HG03060 (cell line): ENCODE measurements around the gene MORC2.

Experiments used
- ATAC-seq: cut with Tn5 transposase; IDR thresholded peaks from one replicate; pipeline ENCODE4 v1.9.1; 2021; ENCODE audit warnings: low read depth, moderate number of reproducible peaks; ENCODE audit not compliant: unreplicated experiment

The MORC2 gene

DNA sequence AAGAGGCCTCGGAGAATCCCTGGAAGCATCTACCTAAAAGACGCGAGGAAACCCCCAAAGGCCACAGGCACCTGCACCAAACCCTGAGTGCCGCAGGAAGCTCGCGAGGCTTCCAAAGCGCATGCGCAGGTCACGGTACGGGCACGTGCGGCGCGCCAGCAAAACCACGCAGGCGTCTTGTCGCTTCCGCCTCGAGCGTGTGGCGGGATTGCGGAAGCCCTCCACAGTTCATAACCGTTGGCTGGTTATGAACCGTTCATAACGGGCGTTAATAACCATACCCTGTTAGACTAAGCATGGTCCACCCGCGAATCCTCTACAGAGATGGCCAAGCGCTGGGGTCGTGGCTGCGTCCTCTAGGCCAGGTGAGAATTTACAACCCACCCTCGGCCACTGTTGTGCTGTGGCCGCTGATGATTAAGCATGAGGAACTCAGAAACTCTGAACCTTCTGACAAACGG, 46.4 kb downstream of the MORC2 start:
- ATAC-seq, result no peak

DNA sequence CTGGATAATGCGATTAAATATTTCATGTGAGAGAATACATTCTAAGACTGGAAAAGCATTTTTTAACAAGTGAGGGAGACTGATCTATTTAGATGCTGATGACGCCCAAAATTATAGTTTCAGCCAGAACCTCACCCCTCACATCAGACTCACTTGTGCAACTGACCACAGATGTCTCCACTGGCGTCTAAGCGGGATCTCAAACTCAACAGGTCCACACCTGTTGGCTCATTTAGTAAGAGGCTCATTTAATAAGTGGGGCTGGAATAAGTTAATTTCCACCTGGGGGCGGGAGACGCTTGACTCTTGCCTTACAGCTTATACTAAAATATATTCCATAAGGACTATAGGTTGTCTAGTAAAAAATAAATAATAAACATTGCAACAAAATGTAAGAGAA, 47.5 kb downstream of the MORC2 start:
- ATAC-seq, result no peak

DNA sequence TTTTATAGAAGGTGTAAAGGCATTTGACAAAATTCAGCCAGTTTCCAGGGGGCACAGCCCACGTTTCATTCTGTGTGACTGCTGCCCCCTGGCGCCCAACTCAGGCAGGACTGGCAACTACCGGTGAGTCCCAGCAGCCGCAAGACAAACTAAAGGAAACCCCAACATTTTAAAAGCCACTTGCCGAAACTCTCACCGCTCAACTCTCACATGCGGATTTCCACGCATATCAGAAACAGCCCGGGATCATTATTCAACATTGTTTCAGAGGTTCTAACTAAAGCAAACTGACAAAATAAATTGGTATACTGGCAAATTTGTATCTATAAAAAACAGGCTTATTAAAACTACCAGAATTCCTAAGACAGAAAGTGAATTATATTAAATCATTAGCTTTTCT, 48.2 kb downstream of the MORC2 start:
- no peak for ATAC-seq

DNA sequence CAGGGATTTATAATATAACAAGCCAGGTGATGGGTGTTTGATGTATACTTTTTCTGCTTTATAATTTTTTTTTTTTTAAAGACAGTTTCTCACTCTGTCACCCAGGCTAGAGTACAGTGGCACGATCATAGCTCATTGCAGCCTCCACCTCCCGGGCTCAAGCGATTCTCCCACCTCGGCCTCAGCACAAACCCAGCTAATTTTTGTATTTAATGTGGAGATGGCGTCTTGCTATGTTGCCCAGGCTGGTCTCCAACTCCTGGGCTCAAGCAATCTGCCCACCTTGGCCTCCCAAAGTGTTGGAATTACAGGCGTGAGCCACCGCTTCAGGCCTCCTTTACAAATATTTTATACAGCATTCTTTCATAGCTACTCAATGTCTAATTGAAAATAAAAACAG, 48.6 kb downstream of the MORC2 start:
- no peak for ATAC-seq

DNA sequence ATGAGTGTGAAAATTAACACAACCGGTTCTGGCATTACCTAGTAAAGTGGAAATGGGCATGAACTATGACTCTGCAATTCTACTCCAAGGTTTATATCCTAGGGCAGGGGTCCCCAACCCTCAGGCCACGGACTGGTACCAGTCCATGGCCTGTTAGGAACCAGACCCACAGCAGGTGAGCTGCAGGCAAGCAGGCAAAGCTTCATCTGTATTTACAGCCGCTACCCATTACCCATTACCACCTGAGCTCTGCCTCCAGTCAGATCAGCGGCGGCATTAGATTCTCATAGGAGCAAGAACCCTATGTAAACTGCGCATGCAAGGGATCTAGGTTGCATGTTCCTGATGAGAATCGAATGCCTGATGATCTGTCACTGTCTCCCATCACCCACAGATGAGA, 49.8 kb downstream of the MORC2 start:
- ATAC-seq, result no peak

DNA sequence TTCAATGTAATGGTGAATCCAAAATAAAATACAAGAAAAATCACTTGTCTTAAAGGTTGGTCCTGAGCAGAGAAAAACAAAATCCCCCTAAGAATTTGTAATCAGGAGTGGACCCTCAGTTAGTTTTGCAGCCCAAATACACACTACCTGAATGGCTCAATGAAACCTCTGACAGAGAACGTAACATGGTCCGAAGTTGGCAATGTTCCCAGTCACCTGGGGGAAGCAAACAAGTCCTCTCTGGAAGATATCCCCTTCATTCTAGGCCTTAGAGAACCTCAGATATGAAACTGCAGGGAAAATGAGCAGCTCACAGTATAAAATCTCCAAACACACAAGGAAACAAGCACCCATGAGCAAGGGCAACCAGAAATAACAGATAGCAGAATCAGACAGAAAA, 58.2 kb downstream of the MORC2 start:
- no peak for ATAC-seq

DNA sequence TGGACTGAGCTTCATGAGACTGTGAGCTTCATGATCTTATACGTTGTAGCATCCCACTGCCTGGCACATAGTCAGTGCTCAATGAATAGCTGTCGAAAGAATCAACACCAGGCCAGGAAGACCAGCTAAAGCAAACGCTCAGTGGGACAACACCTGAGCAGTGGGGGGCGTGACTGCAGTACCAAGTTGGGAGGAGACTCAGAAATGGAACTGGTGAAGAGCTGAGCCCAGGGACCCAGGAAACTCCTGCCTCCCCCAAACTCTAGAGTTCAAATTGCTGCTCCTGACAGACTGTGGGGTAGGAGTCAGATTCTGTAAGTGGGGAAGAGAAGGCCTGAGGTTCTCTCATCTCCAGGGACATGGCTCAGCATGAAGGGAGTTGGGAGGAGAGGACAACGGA, 59.3 kb downstream of the MORC2 start:
- ATAC-seq, result no peak

DNA sequence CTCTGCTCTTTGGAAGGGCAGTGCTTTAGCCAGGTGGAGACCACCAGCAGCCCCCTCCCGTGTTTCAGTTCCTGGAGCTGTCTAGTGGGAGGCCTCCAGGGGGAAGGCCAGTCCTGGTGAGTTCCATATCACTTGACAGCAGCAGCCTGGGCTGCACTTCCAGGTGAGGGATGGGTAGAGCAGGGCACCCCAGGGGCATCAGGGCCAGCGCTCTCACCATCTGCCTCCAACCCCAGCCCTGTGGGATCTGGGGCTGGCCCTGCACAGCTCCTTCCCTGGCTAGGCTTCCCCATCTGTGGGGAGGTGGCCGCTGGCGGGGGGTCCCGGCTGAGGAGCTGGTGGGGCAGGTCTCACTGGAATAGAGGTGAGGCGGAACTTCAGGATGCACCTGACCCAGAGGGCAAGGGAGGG, 60.5 kb downstream of the MORC2 start:
- no peak for ATAC-seq

DNA sequence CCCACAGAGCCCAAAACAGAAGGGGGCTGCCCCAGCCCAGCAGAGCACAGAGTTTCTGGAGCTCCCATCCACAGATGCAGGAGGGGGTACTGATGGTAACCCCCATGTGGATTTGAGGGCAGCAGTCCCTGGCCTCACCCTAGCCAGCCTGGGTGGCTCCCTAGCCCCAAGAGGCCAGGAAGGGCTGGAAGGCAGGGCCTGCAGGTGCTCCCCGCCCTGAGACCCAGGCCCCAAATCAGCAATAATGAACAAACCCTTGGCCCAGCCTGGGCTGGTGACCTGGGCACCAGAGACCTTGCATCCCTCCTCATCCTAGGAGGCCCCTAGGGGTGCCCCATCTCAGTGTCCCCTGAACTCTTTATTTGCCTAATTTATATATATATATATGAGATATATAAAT, 61.6 kb downstream of the MORC2 start:
- no peak for ATAC-seq

DNA sequence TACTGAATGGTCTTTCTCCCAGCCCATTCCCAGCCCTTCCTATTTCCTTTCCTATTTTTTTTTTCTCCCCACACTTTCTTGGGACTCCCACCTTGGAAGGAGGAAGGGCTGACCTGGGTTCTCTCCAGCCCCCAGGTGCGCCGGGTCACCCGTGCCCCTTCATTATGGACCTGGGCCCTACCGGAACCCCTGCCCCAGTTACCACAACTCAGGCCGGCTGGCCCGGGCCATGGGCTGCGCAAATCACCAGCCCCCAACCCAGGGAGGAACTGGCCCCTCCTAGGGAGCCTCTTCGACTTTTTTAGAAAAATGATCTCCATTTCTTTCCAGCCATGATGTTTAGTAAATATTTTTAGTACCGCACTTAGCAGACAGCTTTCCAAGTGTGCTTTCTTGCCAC, 62.2 kb downstream of the MORC2 start:
- ATAC-seq, result no peak

DNA sequence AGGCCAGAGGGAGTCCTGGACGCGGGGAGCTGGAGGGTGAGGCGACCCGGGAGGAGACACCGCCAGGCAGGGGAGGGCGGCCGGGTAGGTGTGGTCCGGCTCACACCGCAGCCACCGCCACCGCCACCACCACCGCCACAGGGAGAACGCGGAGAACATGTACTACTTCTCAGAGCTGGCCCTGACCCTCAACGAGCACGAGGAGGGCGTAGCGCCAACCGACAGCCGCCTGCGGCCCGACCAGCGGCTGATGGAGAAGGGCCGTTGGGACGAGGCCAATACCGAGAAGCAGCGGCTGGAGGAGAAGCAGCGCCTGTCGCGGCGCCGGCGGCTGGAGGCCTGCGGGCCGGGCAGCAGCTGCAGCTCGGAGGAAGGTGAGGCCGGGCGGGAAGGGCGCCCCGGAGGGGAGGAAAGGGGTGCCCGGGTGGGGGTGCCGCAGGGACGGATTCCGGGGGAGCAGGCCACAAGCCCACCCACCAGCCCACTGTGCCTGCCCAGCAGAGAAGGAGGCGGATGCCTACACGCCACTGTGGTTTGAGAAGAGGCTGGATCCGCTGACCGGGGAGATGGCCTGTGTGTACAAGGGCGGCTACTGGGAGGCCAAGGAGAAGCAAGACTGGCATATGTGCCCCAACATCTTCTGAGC, 62.8 kb downstream of the MORC2 start:
- no peak for ATAC-seq

DNA sequence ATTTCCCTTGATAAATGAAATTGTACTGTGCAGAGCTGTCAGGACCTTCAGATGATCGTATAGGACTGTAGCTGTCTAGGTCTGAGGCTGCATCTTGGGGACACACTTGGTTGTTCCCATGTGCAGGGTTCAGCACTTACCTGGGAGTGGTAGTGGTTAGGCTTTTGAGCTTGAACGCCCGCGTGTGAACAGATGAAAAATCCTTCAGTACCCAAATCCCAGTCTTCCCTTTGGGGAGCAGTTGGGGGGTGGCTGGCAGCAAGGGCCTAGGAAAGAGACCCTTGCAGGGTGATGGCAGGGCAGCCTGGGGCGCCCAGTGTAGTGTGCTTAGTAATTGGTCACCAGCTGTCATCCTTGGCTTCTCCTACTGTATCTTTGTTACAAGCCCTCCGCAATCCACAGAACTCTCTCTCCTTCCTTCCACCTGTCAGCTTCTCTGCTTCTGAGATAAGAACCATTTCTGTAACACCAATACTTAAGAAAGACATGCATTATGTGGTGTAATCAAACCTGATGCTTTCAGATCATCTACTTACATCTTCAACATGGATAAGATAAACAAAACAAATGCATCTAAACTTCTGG, 64.6 kb downstream of the MORC2 start:
- no peak for ATAC-seq

DNA sequence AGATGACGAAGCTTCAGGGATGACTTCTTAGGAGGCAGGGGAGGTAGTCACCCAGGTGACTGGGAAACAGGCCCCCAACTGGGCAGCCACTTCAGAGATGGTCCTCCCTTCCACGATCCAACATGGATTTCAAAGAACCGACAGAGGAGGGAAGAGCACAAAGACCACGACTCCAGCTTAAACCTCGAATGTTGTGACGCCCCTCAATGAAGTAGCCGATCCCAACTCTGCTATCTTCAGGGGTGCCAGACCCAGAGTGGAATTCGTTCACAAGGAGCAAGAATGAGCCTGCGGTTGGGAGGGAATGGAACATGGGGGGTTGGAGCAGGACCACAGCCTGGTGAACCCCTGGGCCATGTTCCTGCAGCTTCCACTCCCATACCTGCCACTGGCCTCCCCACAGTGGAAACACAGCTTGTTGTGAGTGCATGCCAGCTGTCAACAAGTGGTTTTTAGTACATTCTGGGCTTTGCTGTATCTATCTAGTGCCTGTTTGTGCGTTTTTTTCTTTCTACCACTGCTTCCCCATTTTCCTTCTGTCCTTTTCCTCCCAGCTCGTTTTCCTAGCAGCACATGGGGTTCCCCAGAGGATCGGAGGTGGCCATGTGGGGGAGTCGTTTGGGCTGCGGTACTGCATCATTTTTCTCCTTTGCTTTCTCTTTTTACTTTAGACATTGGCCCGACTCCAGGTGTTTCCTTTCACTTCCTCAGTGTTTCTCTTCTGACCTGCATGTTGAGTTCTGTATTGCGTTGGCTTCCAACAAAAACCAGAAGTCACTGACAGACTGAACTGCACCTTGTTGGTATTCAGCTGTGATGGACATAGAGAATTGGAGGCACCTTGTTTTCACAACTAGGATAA, 65.8 kb downstream of the MORC2 start:
- ATAC-seq, result no peak

DNA sequence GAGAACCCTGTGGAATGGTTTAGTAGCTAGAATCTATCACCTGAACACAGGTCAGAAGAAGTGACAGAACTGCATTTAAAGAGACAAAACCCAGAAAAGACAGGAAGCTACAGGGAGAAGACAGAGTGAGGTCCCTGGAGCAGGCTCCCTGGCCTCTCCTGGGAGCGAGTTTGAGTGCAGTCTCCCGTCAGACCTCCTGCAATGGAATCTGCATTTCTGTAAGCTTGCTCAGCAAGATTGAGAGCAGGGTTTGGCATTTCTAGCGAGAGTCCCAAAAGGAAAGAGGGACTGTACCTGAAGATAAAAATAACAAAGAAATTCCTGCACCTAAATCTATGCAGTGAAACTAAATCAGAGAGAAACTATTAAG, 74.2 kb downstream of the MORC2 start:
- no peak for ATAC-seq

DNA sequence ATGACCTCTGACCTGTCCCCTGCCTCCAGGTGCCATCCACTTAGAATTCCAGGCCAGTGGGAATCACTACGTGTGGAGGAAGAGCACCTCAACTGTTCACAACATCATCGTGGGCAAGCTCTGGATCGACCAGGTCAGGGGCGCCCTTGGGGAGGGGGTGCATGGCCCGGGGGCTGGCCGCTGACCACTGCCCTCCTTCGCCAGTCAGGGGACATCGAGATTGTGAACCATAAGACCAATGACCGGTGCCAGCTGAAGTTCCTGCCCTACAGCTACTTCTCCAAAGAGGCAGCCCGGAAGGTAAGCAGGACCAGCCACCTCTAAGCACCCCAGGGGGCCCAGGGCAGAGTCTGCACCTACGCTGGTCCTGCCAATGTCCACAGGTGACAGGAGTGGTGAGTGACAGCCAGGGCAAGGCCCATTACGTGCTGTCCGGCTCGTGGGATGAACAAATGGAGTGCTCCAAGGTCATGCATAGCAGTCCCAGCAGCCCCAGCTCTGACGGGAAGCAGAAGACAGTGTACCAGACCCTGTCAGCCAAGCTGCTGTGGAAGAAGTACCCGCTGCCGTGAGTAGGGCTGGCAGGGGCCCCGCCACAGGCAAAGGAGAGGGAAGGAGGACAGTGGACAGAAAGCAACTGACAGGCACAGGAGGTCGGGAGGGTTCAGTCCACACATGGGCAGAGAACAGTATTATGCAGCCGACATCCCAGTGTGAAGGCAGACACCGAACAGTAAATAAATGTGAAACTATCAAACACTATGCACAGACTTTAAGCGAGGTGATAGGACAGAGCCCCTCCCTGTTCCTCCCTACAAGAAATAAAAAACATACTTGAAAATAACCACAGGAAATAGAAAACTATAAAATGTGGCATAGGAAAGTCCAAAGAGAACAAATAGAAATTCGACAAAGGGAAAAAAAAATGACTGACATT, 74.9 kb downstream of the MORC2 start:
- ATAC-seq, result no peak

DNA sequence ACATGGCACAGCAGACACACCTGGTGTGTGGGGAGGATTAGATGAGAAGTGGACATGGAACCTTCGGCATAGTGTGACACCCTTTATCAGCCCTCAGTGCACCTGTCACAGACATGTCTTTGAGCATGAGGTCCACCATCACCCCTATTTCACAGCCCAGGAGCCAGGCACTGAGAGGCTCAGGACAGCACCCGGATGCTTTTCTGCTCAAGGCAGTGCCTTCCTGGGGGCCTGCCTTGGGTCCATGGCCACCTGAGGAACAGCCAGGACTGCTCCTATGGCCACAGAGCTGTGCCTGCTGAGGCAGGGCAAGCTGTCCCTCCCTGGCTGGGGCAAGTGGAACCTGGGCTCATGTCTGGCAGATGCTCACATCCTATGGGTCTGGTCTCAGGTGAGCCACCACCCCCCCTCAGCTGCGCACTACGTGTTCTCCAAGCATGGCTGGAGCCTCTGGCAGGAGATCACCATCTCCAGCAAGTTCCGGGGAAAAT, 75.8 kb downstream of the MORC2 start:
- ATAC-seq, result no peak

DNA sequence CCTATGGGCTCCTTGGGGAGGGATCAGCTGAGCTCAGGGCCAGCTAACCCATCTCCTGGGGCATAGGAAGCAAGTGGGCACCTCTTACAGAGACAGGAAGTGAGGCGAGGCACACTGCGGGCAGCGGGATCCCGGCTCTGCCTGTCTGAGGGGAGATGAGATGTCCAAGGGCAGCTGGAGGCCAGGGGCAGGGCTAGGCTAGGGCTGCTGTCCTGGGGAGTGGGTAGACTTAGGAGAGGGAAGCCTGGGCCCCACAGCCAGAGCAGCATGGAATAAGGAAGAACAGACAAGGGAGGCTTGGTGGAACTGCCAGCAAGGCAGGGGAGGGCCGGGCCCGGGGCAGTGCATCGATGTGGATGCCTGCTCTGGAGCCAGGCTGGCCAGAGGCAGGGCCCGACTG, 76.3 kb downstream of the MORC2 start:
- no peak for ATAC-seq

DNA sequence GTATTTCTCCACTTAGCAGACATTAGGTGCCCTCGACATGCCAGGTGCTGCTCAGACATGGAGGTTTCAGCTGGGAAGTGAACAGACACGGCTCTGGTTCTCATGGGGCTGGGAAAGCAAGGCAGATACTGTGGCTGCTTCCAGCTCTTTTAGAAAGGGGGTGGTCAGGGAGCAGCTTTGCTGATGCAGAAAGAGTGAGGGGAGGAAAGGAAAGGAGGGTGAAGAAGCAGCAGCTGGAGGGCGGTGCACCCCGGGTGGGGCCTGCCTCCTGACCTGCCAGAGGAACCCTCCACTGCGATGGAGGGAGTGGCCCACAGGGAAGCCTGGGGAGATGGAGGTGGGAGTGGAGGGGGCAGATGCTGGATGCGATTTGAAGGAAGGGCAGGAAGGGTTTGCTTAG, 76.8 kb downstream of the MORC2 start:
- no peak for ATAC-seq

DNA sequence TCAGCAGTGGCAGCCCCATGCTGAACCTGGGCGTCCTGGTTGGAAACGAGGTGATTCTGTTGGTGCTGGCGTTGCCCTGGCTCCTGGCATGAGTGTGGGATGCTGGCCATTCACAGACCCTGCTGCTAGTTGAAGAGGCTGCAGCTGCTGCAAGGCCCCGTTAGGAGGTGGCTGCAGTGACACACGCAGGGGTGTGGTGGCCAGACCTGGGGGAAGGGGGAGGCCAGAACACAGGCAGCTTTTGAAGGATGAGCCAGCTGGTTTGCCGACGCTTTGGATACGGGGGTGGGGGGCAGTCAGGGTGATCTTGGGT, 77.2 kb downstream of the MORC2 start:
- no peak for ATAC-seq

DNA sequence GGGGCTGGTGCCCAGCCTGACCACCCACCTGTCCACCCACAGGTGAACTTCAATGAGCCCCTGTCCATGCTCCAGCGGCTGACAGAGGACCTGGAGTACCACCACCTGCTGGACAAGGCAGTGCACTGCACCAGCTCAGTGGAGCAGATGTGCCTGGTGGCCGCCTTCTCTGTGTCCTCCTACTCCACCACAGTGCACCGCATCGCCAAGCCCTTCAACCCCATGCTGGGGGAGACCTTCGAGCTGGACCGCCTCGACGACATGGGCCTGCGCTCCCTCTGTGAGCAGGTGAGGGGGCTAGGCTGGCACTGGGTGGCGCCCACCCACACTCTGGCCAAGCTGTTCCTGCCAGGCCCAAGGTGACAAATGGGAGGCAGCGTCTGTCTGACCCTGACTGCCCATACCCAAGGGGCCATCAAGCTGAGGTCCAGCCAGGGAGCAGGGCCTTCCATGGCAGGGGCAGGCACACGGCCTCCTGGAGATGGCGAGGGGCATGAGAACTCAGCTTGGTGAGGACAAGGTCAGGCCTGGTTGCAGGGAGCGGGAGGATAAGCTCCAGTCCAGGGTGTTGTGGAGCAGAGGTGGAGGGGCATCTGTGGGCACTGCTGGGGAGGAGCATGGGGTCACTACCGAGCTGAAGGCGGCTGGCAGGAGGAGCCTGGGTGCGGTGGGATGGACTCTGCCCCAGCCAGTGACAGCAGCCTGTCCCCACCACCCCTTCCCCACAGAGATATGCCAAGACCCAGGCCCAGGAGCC, 77.7 kb downstream of the MORC2 start:
- no peak for ATAC-seq
